AG04449 (cell line): Measurements from ENCODE around the gene RBM38.

Experiments
- CTCF ChIA-PET: fragments of 350-600 bp; formaldehyde crosslinking; extraction: SDS; loops from one replicate; lab custom pipeline; 2021; ENCODE audit warnings: antibody characterized with exemption; lab: Yijun Ruan, JAX
- POLR2A ChIA-PET: fragments of 400-600, 350-600 bp; formaldehyde crosslinking; extraction: SDS; loops from one replicate; lab custom pipeline; 2020; ENCODE audit warnings: antibody characterized with exemption, inconsistent platforms; lab: Yijun Ruan, JAX
- DNase-seq: peaks from one replicate; pipeline ENCODE4 v3.0.0-alpha.2; 2010; ENCODE audit warnings: low read depth, low spot score
- H3K4me3 ChIP-seq: 2 replicates; pipeline ENCODE4 v1.5.1; 2011; ENCODE audit warnings: low read depth, mild to moderate bottlenecking, control low read depth, low read length
- TF ChIP-seq, protein P1 (sequence below): IDR thresholded peaks from one replicate; pipeline ENCODE4 v1.5.1; 2011; ENCODE audit warnings: mild to moderate bottlenecking, moderate library complexity, low read length, control low read depth, inconsistent platforms; ENCODE audit not compliant: insufficient read depth; ENCODE audit errors: missing control alignments

The RBM38 gene

GRCh38 chr20:57413986-57414385, 22.8 kb downstream of the RBM38 start:
- H3K4me3 ChIP-seq: no peak overlapping the region
- ChIA-PET POLR2A (no interaction called here), CTCF (interaction anchor here (1.5 to 1.8 kb wide), 2 partner anchors 8 to 32 kb away, joined by 4 to 8 read pairs; no protein-coding TSS in a partner anchor)
- no peak for DNase-seq
- TF ChIP-seq, protein P1, sequence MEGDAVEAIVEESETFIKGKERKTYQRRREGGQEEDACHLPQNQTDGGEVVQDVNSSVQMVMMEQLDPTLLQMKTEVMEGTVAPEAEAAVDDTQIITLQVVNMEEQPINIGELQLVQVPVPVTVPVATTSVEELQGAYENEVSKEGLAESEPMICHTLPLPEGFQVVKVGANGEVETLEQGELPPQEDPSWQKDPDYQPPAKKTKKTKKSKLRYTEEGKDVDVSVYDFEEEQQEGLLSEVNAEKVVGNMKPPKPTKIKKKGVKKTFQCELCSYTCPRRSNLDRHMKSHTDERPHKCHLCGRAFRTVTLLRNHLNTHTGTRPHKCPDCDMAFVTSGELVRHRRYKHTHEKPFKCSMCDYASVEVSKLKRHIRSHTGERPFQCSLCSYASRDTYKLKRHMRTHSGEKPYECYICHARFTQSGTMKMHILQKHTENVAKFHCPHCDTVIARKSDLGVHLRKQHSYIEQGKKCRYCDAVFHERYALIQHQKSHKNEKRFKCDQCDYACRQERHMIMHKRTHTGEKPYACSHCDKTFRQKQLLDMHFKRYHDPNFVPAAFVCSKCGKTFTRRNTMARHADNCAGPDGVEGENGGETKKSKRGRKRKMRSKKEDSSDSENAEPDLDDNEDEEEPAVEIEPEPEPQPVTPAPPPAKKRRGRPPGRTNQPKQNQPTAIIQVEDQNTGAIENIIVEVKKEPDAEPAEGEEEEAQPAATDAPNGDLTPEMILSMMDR: no peak

- no peak for DNase-seq
- POLR2A ChIA-PET: no interaction called here
- TF ChIP-seq, protein P1: no peak
- no peak overlapping the region for H3K4me3 ChIP-seq
- CTCF ChIA-PET: no interaction called here
These were observed 23.8 kb downstream of the RBM38 start for GRCh38 chr20:57414867-57415592.

DNA sequence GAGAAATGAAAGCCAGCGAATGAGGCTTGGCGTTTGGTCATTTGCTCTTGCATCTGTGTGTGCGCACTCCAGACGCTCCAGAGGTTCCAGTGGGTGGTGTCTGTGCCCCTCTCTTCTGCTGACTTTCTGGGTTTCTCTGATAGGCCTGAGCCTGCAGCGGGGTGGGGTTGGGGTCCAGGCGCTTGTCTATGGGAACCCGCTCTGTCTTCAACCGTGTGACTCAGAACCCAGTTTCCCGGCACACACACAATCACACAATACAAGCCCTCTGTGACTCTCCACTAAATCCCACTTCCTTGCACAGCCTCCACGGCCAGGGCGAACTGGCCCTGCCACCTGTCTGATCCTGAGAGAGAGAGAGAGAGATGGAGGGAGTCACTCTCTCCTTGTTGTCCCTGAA, 24.6 kb downstream of the RBM38 start:
- POLR2A ChIA-PET: no interaction called here
- TF ChIP-seq, protein P1: no peak
- DNase-seq: no peak
- no peak overlapping the region for H3K4me3 ChIP-seq
- CTCF ChIA-PET: no interaction called here

DNA sequence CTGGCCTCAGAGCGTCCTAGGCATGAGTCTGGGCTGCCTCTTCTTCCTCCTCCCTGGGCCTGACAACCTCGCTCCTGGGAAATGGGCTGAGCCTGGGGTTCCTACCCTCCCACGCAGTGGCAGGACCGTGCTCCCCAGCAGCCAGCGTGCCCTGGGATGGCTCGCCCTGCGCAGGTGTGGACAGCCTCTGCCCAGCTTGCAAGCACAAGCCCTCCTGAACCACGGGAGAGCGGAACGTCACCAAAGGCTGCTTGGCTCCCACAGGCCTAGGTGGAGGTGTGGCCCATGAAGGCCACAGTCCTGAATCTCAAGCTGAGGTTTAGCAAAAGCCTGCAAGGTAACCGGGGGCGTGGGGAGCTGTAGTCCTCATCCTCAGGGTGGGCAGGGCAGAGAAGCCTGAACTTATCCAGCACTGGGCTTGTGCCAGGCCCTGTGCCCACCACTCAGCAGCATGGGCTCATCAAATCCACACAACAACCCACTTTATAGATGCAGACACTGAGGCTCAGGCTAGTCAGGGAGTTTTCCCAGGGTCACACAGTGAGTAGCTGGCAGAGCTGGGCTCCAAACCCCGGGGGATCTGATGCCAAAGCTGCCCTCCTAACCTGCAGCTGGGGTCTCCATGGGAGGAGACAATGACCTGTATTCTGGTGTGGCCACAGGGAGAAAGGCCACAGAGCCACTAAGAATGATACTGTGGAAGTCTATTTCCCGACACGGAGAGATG, 25.3 kb downstream of the RBM38 start:
- no peak overlapping the region for H3K4me3 ChIP-seq
- TF ChIP-seq, protein P1: no peak
- no peak for DNase-seq
- POLR2A ChIA-PET: no interaction called here
- CTCF ChIA-PET: no interaction called here

DNA sequence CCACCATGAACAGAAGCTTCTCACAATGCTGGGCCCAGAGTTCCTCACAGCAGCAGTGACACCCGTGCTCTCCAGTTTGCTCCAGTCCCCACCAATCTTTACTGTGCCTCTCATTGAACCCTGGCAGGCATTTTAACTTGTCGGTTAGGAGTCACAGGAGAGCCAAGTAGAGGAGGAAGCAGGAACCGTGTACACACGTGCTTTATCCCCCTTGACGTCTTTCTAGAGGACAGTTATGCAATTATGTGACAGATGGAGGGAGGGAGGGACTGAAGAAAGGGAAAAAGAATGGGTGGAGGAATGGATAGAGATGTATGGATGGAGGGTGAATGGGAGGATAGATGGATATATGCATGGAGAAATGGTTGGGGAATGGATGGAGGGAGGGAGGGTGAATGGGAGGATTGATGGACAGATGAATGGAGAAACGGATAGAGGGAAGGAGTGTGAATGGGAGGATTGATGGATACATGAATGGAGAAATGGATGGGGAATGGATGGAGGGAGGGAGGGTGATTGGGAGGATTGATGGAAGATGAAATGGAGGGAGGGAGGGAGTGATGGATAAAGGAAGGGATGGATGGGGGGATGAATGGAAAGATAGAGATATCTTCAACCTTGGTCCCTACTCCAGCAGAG, 26.0 kb downstream of the RBM38 start:
- CTCF ChIA-PET: no interaction called here
- DNase-seq: no peak

More for the DNA sequence above, 26.0 kb downstream of the RBM38 start:
- TF ChIP-seq, protein P1: no peak
- H3K4me3 ChIP-seq: no peak overlapping the region
- POLR2A ChIA-PET: no interaction called here
